ENCODE results near the gene KCNK2.

- no peak for TF ChIP-seq CTCF (optimal IDR thresholded peaks at IDR 0.05 in 1 of 3, IDR thresholded peaks at IDR 0.05 in 1 of 3, conservative IDR thresholded peaks at IDR 0.05 in 1 of 3; ENCODE audit: extremely low read depth in 1 of 3, insufficient read depth in 2 of 3, low read length in 3 of 3)
- no peak for TF ChIP-seq EZH2 (IDR thresholded peaks at IDR 0.05; ENCODE audit: low read length)
Observed at GRCh38 chr1:215282557-215282956, 200.0 kb downstream of the KCNK2 start.

Data from keratinocyte (primary cell).